COLO829 (cell line): Measurements from ENCODE around the gene NOS3.

ENCODE experiments used
- DNase-seq: peaks from one replicate; pipeline ENCODE4 v3.0.0; 2012; ENCODE audit warnings: low spot score

Gene NOS3

DNA sequence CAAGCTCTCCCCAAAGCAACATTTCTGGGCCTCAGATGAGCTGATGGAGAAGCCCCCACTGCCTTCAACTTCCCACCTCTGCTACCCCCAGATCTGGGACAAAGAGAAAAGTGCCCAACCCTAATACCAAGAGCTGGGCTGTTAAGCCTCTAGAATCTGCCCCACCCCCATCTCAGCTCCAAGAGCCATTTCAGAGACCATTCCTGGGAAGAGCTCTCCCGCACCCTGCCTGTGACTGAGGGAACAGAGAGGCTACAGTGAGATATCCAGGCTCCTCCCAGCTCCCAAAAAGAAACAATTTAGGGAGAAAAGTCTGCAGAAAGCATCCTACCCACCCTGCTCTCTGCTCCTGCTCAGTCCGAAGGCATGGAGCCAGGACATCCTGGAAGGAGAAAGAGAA lies 10.2 kb upstream of the NOS3 start:
- no peak for DNase-seq

DNA sequence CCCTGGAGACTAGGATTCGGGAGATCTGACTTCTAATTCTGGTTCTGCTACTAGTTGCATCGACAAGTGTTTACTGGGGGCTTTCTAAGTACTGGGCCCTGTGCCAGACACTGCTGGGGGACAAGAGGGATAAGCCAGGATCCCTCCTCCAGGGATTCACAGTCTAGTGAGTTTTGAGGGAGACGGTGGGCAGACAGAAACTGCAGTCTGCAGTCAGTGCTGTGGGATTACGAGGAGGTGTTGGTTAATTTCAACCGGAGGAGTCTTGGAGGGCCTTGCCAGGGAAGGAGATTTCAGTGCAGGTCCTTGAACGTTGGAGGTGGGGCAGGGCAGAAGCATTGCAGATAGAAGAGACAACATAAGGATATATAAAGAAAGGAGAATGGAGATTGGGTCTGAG lies 9.2 kb upstream of the NOS3 start:
- DNase-seq = no peak

DNA sequence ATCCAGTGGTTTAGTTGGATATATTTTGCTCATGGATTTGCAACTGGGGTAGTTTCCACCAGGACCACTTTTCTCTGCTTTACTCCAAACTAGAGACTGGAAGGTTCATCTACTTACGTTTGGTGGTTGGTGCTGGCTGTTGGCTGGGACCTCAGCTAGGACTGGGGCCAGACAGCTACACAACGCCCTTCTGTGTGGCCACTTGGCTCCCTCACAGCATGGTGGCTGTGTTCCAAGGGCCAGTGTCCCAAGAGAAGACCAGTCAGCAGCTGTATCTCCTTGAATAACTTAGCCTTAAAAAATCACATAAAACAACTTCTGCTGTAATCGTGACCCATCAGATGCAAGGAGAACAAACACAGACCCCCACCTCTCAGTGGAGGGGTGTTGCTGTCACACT lies 8.5 kb upstream of the NOS3 start:
- DNase-seq = no peak

DNA sequence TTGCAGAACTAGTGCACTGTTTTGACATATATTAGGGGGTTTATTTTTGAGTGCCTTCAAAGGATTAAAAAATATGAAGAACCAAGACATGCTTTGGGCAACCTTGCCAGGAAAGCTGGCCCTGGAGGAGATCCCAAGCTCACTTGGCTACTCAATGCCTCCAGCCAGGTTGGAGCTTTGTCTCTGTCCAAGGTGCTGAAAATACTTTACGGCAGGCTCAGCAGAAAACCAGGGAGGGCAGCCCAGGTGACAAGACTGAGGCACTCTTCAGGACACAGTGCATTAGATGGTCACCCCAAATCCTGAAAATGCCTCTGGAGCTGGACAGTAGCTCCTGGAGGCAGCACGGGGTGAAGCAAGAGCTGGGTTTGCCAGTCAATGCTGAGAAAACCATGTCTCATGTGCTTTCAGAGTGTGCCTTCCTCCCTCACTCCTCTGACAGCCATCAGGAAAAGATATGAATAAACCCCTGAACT lies 6.9 kb upstream of the NOS3 start:
- no peak for DNase-seq

DNA sequence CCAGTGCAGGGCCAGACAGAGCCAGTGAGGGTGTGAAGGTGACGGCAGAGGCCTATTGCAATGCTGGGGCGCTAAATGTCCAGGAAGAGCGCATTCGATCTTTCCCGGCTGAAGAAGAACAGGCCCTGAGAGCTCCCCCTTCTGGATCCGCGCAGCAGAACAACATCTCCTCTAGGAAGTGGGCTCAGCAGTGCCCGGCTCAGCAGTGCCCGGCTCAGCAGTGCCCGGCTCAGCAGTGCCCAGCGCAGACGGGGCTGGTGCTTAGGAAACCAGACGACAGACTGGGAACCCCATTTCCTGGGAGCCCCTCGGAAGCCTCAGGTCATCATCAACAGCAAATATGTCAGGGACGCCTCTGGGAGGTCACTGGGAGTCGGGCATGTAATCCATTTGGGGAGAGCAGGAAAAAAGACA lies 4.7 kb upstream of the NOS3 start:
- peak; percentile 70 for DNase-seq

DNA sequence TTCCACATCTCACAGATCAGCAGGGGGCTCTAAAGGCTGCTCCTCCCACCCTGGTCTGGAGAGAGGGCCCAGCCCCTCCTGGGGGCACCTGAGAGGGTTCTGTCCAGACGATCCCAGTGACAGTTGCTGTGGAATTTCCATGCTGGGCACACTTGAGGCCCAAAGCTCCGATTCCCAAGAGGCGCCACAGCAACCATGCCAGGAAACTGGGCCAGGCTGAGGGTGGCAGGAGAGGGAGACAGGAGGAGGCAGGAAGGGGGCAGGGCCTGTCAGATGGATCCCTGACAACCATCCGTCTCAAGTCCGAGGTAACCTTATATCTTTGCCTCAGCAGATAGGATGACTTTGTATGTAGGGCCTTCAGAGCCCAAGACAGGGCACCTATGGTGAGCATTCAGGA lies 4.3 kb upstream of the NOS3 start:
- no peak for DNase-seq

DNA sequence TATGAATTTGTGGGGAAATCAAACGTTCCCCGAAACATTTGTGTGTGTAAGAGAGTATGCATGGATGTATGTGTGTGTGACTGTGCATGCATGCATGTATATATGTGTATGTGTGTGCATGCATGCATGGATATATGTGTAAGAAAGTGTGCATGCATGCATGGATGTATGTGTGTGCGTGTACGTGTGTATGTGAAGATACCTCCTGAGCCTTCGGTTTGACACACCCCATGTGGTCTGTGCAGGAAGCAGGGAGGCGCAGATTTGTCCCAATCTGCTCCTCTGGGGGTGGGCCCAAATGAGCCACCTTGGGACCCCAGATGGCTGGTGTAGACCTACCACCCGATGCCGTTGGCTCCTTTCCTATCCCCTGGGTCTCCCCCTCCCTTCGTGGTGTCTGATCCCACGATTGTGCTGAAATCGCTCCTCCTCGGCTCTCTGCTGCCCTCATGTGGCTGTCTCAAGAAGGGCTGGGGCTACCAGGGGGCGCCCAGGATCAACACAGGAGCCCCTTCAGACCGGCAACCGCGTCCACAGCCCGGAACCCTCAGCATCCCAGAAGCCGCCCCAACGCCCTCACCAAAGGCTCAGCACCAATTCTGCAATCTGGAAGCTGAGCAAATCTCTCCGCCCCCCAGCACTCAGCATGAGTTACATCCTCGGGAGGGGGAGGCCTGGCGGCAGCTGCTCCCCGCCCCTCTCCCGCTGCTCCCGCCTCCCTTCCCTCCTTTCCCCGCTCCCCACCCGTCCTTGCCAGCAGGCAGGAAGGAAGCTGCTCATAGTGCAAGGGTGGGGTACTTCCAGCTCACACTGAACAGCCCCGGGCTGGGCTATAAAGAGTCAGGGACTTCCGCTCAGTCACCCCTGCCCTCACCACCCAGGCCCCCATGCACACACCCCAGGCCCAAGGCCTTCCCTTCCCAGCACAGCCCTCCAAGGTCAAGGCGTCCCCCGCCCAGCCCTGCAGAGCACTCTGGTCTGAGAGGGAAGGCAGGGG lies 2.3 kb upstream of the NOS3 start:
- no peak for DNase-seq

DNA sequence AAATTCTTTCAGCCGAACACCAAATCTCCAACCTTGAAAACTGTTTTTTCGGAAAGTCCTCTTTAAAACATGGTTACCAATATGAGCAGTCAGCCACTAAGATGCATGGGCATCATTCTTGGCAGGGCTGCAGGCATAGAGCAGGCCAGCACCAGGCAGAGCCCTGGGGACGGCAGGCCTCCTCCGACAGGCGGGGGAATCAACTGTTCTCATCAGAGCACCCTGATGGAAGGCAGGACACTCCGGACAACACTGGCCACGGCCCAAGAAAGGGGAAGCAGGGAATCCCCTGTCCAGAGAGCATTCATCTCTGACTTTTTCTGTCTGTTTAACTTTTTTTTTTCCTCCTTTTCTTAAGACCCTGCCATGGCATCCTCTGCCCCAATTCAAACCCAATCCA lies 1.4 kb upstream of the NOS3 start:
- no peak for DNase-seq

DNA sequence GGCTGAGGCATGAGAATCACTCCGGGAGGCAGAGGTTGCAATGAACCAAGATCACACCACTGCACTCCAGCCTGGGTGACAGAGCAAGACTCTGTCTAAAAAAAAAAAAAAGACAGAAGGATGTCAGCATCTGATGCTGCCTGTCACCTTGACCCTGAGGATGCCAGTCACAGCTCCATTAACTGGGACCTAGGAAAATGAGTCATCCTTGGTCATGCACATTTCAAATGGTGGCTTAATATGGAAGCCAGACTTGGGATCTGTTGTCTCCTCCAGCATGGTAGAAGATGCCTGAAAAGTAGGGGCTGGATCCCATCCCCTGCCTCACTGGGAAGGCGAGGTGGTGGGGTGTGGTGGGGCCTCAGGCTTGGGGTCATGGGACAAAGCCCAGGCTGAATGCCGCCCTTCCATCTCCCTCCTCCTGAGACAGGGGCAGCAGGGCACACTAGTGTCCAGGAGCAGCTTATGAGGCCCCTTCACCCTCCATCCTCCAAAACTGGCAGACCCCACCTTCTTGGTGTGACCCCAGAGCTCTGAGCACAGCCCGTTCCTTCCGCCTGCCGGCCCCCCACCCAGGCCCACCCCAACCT lies 1.3 kb downstream of the NOS3 start:
- no peak for DNase-seq

DNA sequence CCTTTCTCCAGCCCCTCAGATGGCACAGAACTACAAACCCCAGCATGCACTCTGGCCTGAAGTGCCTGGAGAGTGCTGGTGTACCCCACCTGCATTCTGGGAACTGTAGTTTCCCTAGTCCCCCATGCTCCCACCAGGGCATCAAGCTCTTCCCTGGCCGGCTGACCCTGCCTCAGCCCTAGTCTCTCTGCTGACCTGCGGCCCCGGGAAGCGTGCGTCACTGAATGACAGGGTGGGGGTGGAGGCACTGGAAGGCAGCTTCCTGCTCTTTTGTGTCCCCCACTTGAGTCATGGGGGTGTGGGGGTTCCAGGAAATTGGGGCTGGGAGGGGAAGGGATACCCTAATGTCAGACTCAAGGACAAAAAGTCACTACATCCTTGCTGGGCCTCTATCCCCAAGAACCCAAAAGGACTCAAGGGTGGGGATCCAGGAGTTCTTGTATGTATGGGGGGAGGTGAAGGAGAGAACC lies 2.1 kb downstream of the NOS3 start:
- DNase-seq = no peak

DNA sequence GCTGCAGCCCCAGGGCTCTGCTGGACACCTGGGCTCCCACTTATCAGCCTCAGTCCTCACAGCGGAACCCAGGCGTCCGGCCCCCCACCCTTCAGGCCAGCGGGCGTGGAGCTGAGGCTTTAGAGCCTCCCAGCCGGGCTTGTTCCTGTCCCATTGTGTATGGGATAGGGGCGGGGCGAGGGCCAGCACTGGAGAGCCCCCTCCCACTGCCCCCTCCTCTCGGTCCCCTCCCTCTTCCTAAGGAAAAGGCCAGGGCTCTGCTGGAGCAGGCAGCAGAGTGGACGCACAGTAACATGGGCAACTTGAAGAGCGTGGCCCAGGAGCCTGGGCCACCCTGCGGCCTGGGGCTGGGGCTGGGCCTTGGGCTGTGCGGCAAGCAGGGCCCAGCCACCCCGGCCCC lies 2.7 kb downstream of the NOS3 start:
- no peak for DNase-seq

DNA sequence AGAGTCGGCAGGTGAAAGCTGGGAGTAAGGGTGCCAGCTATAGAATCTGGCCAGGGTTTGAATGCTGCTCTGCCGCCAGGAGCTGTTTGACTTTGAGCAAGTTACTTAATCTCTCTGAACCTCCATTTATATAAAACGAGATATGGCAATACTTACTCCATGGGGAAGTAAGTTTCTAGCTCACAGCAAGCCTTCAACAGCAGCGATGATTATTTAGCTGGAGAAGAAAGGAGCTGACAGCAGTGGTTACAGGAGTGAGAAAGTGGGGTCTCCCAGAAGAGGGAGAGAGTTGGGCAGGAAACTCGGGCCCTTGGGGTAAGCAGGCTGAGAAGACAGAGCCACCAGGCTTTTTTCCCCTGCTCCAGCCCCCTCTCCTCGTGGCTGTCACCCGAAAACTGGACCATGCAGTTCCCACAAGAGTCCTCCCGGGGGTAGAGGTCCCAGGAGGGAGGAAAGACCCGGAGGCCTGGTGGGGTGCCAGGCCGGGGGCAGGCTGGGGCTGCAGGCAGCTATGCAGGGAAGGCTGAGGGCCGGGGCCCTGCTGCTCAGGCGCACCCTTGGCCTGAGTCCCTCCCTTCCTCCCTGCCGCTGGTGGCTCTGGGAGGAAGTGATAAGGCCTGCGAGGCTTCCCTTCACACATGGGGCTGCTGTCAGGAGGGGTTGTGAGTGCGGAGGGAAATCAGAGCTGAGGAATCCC lies 3.5 kb downstream of the NOS3 start:
- DNase-seq = no peak

DNA sequence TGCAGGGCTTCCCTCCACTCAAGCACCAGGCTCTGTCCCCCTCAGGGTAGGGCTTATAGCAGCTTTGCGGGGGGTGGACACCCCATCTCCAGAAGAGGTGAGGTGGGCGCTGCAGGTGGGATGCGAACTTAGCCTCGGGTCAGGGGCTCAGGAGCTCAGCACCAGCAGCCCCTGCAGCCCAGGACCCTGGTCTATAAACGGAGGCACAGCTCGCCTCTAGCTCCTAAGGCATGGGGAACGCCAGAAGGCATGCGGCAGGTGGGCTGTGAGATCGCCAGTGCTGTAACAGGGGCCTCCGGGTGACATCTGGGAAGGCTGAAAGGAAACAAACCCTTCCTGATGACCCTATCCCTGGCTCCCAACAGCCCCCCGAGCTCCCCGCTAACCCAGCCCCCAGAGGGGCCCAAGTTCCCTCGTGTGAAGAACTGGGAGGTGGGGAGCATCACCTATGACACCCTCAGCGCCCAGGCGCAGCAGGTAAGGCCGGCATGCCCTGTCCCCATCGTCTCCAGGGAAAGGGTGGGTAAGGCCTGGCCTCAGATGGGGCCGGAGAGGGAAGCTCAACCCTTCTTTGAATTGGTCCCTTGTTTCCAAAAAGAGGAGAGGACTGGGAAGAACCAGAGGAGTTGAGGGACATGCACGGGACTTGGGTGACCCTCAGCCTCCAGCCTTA lies 4.2 kb downstream of the NOS3 start:
- DNase-seq = no peak

DNA sequence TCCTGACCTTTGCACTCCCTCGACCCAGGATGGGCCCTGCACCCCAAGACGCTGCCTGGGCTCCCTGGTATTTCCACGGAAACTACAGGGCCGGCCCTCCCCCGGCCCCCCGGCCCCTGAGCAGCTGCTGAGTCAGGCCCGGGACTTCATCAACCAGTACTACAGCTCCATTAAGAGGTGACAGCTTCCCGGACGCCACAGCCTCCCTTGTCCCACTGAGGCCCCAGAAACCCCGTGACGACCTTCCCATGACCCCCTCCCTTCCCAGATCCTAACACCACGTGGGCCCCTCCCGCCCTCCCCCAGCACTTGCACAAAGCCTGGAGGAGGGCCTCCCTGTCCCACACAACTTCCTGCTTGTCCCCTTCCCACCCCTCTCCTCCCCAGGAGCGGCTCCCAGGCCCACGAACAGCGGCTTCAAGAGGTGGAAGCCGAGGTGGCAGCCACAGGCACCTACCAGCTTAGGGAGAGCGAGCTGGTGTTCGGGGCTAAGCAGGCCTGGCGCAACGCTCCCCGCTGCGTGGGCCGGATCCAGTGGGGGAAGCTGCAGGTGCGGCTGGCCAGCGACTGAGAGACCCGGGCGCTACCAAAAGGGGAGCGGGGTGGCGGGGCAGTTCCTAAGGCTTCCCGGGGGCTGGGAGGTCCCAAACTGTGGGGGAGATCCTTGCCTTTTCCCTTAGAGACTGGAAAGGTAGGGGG lies 5.7 kb downstream of the NOS3 start:
- no peak for DNase-seq

DNA sequence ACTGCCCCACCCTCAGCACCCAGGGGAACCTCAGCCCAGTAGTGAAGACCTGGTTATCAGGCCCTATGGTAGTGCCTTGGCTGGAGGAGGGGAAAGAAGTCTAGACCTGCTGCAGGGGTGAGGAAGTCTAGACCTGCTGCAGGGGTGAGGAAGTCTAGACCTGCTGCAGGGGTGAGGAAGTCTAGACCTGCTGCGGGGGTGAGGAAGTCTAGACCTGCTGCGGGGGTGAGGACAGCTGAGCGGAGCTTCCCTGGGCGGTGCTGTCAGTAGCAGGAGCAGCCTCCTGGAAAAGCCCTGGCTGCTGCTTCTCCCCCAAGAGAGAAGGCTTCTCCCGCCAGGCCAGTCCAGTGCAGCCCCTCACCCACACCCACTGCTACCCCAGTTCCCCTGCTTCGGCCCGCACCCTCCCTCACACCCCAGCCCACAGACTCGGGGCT lies 6.3 kb downstream of the NOS3 start:
- DNase-seq = no peak

DNA sequence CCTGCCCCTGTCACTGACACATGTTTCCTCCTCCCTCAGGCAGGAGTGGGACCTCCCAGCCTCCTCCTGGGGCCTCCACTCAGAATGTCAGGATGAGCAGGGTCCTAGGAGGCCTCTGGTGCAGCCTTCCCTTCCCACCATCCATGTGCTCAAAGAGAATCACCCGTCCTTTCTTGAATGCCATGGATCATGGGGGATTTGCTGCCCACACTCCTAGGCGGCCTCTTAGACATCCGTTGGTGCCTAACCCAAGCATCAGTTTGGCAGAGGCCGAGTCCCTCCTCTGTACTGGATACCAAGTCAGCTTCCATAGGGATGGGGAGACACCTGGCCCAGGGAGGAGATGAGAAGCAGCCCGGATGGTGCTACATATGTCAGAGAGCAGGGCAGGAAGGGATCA lies 7.0 kb downstream of the NOS3 start:
- no peak for DNase-seq

DNA sequence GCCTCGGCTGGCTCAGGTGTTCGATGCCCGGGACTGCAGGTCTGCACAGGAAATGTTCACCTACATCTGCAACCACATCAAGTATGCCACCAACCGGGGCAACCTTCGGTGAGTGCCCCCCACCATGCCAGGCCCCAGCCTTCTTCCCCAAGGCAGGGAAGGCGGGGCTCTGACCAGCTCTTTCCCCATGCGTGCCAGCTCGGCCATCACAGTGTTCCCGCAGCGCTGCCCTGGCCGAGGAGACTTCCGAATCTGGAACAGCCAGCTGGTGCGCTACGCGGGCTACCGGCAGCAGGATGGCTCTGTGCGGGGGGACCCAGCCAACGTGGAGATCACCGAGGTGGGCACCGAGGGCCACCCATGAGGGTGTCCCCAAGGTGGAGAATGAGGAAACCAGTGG lies 7.5 kb downstream of the NOS3 start:
- DNase-seq = no peak

DNA sequence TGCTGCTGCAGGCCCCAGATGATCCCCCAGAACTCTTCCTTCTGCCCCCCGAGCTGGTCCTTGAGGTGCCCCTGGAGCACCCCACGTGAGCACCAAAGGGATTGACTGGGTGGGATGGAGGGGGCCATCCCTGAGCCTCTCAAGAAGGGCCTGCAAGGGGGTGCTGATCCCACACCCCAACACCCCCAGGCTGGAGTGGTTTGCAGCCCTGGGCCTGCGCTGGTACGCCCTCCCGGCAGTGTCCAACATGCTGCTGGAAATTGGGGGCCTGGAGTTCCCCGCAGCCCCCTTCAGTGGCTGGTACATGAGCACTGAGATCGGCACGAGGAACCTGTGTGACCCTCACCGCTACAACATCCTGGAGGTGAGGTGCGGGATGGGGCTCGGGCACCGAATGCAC lies 8.2 kb downstream of the NOS3 start:
- DNase-seq = no peak

DNA sequence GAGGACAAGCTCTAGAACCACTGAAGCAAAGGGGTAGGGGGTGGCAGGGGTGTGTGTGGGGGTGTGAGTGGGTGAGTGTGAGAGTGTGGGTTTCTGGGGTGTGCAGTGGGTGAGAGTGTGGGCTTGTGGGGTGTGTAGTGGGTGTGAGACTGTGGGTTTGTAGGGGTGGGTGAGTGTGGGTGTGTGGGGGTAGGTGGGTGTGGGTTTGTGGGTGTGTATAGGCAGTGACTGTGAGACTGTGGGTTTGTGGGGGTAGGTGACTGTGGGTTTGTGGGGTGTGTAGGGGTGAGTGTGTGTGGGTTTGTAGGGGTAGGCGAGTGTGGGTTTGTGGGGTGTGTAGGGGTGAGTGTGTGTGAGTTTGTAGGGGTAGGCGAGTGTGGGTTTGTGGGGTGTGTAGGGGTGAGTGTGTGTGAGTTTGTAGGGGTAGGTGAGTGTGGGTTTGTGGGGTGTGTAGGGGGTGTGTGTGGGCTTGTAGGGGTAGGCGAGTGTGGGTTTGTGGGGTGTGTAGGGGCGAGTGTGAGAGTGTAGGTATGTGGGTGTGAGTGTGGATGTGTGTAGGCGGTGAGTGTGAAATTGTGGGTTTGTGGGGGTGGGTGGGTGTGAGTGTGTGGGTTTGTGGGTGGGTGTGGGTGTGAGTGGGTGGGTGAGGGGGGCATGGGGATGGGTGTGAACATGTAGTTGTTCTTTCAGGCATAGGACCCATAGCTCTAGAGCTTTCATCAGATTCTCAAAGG lies 8.8 kb downstream of the NOS3 start:
- DNase-seq = no peak

DNA sequence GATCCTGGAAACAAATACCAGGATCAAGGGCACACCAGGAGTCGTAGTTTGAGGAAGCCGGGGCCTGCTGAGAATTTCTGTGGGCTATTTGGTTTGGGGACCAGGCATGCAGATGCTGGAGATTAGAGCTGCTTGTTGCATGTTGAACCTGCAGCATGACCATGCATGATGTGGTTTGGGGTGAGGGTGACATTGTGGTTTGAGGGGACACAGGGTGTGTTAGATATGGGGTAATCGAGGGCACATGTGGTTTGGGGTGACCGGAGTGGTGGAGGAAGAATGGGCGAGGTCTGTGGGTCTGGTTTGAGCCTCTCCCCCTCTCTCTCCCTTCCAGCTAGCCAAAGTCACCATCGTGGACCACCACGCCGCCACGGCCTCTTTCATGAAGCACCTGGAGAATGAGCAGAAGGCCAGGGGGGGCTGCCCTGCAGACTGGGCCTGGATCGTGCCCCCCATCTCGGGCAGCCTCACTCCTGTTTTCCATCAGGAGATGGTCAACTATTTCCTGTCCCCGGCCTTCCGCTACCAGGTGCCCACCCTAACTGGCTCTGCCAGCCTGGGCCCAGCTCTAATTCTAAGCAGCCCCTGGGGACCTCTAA lies 10.2 kb downstream of the NOS3 start:
- no peak for DNase-seq
